ENCODE results near the gene PIK3R6.

DNA sequence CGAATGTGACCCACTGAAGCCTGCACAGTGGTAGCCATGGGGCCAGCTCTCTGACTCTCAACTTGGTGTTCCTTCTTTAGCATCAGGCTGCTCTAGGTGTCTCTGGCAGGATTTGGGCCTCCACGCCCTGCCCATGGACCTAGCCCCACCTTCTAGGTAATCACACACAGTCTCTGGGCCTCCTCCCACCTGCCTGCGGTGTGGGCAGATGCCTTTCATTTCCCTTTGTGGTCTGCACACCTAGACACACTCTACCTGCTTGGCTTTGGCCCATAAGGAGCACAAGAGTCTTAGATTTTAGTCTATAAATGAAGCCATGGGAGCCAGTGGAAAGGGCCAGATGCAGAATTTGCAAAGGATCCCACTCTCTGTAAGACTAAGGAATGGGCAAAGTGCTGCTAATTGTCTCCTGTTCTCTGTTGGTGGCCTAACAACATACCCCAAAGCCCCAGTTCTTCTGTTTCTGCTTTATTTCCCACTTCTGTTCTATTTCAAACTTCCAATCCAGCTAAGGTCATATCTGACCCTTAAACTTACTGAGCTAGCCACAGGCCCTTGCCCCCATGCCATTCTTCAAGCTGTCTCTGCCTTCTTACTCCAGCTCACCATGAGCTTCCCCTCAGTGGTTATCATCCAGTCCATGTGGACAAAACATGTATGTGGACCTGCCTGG, 61.1 kb downstream of the PIK3R6 start:
- no peak for TF ChIP-seq CTCF (IDR thresholded peaks at IDR 0.05; ENCODE audit: low read length)
- no peak for TF ChIP-seq EZH2 (IDR thresholded peaks at IDR 0.05; ENCODE audit: borderline replicate concordance, low read length)

All from OCI-LY1 (cell line).